Mesenchymal stem cell (in vitro differentiated cells and primary cell): Measurements from ENCODE around the gene PCIF1.

Source experiments
- DNase-seq: peaks from one replicate; pipeline ENCODE4 v3.0.0-alpha.2; 2013
- H2AFZ ChIP-seq: one replicate; pipeline ENCODE4 v1.6.1; 2013; ENCODE audit warnings: low read depth, mild to moderate bottlenecking, control low read depth, inconsistent platforms, low read length, moderate library complexity
- H2AK5ac ChIP-seq: 2 replicates; pipeline ENCODE4 v1.6.1; 2013; ENCODE audit warnings: low read length, moderate library complexity, mild to moderate bottlenecking, inconsistent platforms; ENCODE audit not compliant: severe bottlenecking
- H2BK120ac ChIP-seq: one replicate; pipeline ENCODE4 v1.6.1; 2013; ENCODE audit warnings: low read depth, mild to moderate bottlenecking, inconsistent platforms, low read length, moderate library complexity
- H2BK12ac ChIP-seq, 2 experiments: one replicate each; pipeline ENCODE4 v1.6.1; 2013; ENCODE audit warnings: inconsistent platforms in 2 of 2, low read length in 2 of 2, mild to moderate bottlenecking in 2 of 2, moderate library complexity in 2 of 2, control low read depth in 1 of 2
- H2BK15ac ChIP-seq: one replicate; pipeline ENCODE4 v1.6.1; 2013; ENCODE audit warnings: mild to moderate bottlenecking, low read depth, inconsistent platforms; ENCODE audit not compliant: poor library complexity, severe bottlenecking
- H2BK5ac ChIP-seq: 2 replicates; pipeline ENCODE4 v1.6.1; 2013; ENCODE audit warnings: low read depth, mild to moderate bottlenecking, low read length, control low read depth, inconsistent platforms; ENCODE audit not compliant: poor library complexity, severe bottlenecking
- H3K14ac ChIP-seq, 2 experiments: one replicate each; pipeline ENCODE4 v1.6.1; 2013; ENCODE audit warnings: inconsistent platforms in 2 of 2, low read length in 2 of 2, control low read depth in 1 of 2, mild to moderate bottlenecking in 1 of 2, moderate library complexity in 1 of 2
- H3K18ac ChIP-seq, 2 experiments: one replicate each; pipeline ENCODE4 v1.6.1; 2013; ENCODE audit warnings: inconsistent platforms in 2 of 2, low read length in 2 of 2, control low read depth in 1 of 2, low read depth in 1 of 2, mild to moderate bottlenecking in 1 of 2
- H3K23ac ChIP-seq, 2 experiments: one replicate each; pipeline ENCODE4 v1.6.1; 2013; ENCODE audit warnings: inconsistent platforms in 2 of 2, low read length in 2 of 2, mild to moderate bottlenecking in 2 of 2, moderate library complexity in 2 of 2, control low read depth in 1 of 2
- H3K27ac ChIP-seq: 2 replicates; pipeline ENCODE4 v1.5.1; 2013; ENCODE audit warnings: mild to moderate bottlenecking, moderate library complexity, low read length, control low read depth, inconsistent platforms; ENCODE audit not compliant: poor library complexity, severe bottlenecking
- H3K27me3 ChIP-seq, 2 experiments: 2 replicates each; pipeline versions ENCODE4 v1.6.1 to v1.7.0; 2013; ENCODE audit warnings: low read length in 2 of 2, mild to moderate bottlenecking in 2 of 2, moderate library complexity in 2 of 2, control low read depth in 1 of 2, inconsistent platforms in 1 of 2; ENCODE audit not compliant: control insufficient read depth in 1 of 2, insufficient read depth in 1 of 2
- H3K36me3 ChIP-seq, 2 experiments: 2 replicates each; pipeline versions ENCODE4 v1.6.1 to v1.7.0; 2013; ENCODE audit warnings: low read length in 2 of 2, control low read depth in 1 of 2, inconsistent platforms in 1 of 2, low read depth in 1 of 2, mild to moderate bottlenecking in 1 of 2; ENCODE audit not compliant: insufficient read depth in 2 of 2, control insufficient read depth in 1 of 2
- H3K4ac ChIP-seq, 2 experiments: one replicate each; pipeline ENCODE4 v1.6.1; 2013; ENCODE audit warnings: inconsistent platforms in 2 of 2, low read length in 2 of 2, mild to moderate bottlenecking in 2 of 2, moderate library complexity in 2 of 2, control low read depth in 1 of 2, low read depth in 1 of 2
- H3K4me1 ChIP-seq: 2 replicates; pipeline ENCODE4 v1.6.1; 2013; ENCODE audit warnings: low read depth, low read length, control low read depth; ENCODE audit not compliant: control insufficient read depth, insufficient read depth
- H3K4me2 ChIP-seq: 2 replicates; pipeline ENCODE4 v1.6.1; 2013; ENCODE audit warnings: low read length, mild to moderate bottlenecking, inconsistent platforms; ENCODE audit not compliant: poor library complexity, severe bottlenecking
- H3K4me3 ChIP-seq, 2 experiments: 2 replicates each; pipeline versions ENCODE4 v1.5.1 to v1.7.0; 2013; ENCODE audit warnings: low read length in 2 of 2, mild to moderate bottlenecking in 2 of 2, control low read depth in 1 of 2, low read depth in 1 of 2; ENCODE audit not compliant: insufficient read depth in 1 of 2
- H3K79me1 ChIP-seq: replicated peaks from 2 replicates; pipeline ENCODE4 v1.6.1; 2013; ENCODE audit warnings: mild to moderate bottlenecking, control low read depth, low read length, inconsistent platforms; ENCODE audit not compliant: poor library complexity, severe bottlenecking
- H3K9ac ChIP-seq: 2 replicates; pipeline ENCODE4 v1.7.0; 2013; ENCODE audit warnings: mild to moderate bottlenecking, low read length, moderate library complexity
- H3K9me3 ChIP-seq: 2 replicates; pipeline ENCODE4 v1.7.0; 2013; ENCODE audit warnings: mild to moderate bottlenecking, low read length; ENCODE audit not compliant: control insufficient read depth
- H4K8ac ChIP-seq: one replicate; pipeline ENCODE4 v1.6.1; 2013; ENCODE audit warnings: inconsistent platforms, mild to moderate bottlenecking, low read length, moderate library complexity
- H4K91ac ChIP-seq: one replicate; pipeline ENCODE4 v1.6.1; 2013; ENCODE audit warnings: mild to moderate bottlenecking, low read length, inconsistent platforms
- WGBS: methylation state at CpG from one replicate; pipeline ENCODE4 v1.1.7; 2013; ENCODE audit warnings: mixed read lengths; 5-methylcytosine and 5-hydroxymethylcytosine counted together

Gene PCIF1

GRCh38 chr20:45968801-45969711, 34.6 kb downstream of the PCIF1 start:
- no peaks in the 10 kb centered on the region for H3K27me3 ChIP-seq
- H2BK15ac ChIP-seq: no peak overlapping the region
- peak overlapping the region in 1 of 2 experiments; percentile 56 for H2BK12ac ChIP-seq
- WGBS: 71% methylated on average over 14 of the region's 14 CpGs
- H3K36me3 ChIP-seq: peaks cover 41 to 47% of the 10 kb centered on the region in 2 experiments
- H3K27ac ChIP-seq: peak overlapping the region; percentile 99
- peak overlapping the region; percentile 91 for H2BK5ac ChIP-seq
- H4K8ac ChIP-seq: no peak overlapping the region
- H3K4me2 ChIP-seq: peak overlapping the region; percentile 79
- no peak overlapping the region for H2AFZ ChIP-seq
- H2AK5ac ChIP-seq: peak overlapping the region; percentile 40
- peaks cover 31% of the 10 kb centered on the region for H3K4me1 ChIP-seq
- no peaks in the 10 kb centered on the region for H3K9me3 ChIP-seq
- H3K18ac ChIP-seq: no peak overlapping the region
- H2BK120ac ChIP-seq: no peak overlapping the region
- H3K14ac ChIP-seq: no peak overlapping the region
- DNase-seq: peak; percentile 75
- H4K91ac ChIP-seq: no peak overlapping the region
- peak overlapping the region; percentile 99 for H3K9ac ChIP-seq
- no peak overlapping the region for H3K23ac ChIP-seq
- peaks cover 17% of the 10 kb centered on the region for H3K79me1 ChIP-seq
- peak overlapping the region in 1 of 2 experiments; percentile 97 for H3K4me3 ChIP-seq
- H3K4ac ChIP-seq: no peak overlapping the region

- H2BK5ac ChIP-seq: peak overlapping the region; percentile 91
- peak overlapping the region; percentile 79 for H3K4me2 ChIP-seq
- H3K27me3 ChIP-seq: no peaks in the 10 kb centered on the region
- no peak overlapping the region for H3K14ac ChIP-seq
- H3K4me3 ChIP-seq: peak overlapping the region in 1 of 2 experiments; percentile 97
- DNase-seq: peak; percentile 74
- peaks cover 31% of the 10 kb centered on the region for H3K4me1 ChIP-seq
- H2AFZ ChIP-seq: no peak overlapping the region
- peak overlapping the region; percentile 21 for H2BK15ac ChIP-seq
- H3K9ac ChIP-seq: peak overlapping the region; percentile 99
- no peak overlapping the region for H3K4ac ChIP-seq
- no peak overlapping the region for H3K23ac ChIP-seq
- H3K27ac ChIP-seq: peak overlapping the region; percentile 99
- H2BK12ac ChIP-seq: peak overlapping the region; percentile 20 to 56
- peak overlapping the region; percentile 71 for H2AK5ac ChIP-seq
- H3K36me3 ChIP-seq: peaks cover 34 to 38% of the 10 kb centered on the region in 2 experiments
- H3K9me3 ChIP-seq: no peaks in the 10 kb centered on the region
- 61% methylated on average over 5 of the region's 6 CpGs for WGBS
- peak overlapping the region in 1 of 2 experiments; percentile 25 for H3K18ac ChIP-seq
- H4K91ac ChIP-seq: no peak overlapping the region
- H4K8ac ChIP-seq: peak overlapping the region; percentile 66
- peaks cover 14% of the 10 kb centered on the region for H3K79me1 ChIP-seq
- no peak overlapping the region for H2BK120ac ChIP-seq
These were observed 35.5 kb downstream of the PCIF1 start for GRCh38 chr20:45969712-45970634.

GRCh38 chr20:45970646-45971424, 36.4 kb downstream of the PCIF1 start:
- H3K36me3 ChIP-seq: peaks cover 26 to 29% of the 10 kb centered on the region in 2 experiments
- peak overlapping the region; percentile 50 for H2BK15ac ChIP-seq
- H4K8ac ChIP-seq: peak overlapping the region; percentile 90
- peak overlapping the region; percentile 87 to 97 for H3K4me3 ChIP-seq
- H3K9ac ChIP-seq: peak overlapping the region; percentile 99
- peak overlapping the region; percentile 93 for H4K91ac ChIP-seq
- peak overlapping the region; percentile 99 for H3K27ac ChIP-seq
- H2AFZ ChIP-seq: no peak overlapping the region
- H3K79me1 ChIP-seq: peaks cover 9% of the 10 kb centered on the region
- H2BK12ac ChIP-seq: peak overlapping the region; percentile 59 to 78
- H3K4me2 ChIP-seq: peak overlapping the region; percentile 79
- WGBS: 78% methylated on average over 33 of the region's 34 CpGs
- H3K18ac ChIP-seq: peak overlapping the region; percentile 93 to 95
- H3K4me1 ChIP-seq: peaks cover 31% of the 10 kb centered on the region
- H3K9me3 ChIP-seq: no peaks in the 10 kb centered on the region
- peak overlapping the region in 1 of 2 experiments; percentile 34 for H3K23ac ChIP-seq
- DNase-seq: peak; percentile 24
- H2BK120ac ChIP-seq: no peak overlapping the region
- peak overlapping the region; percentile 93 for H2AK5ac ChIP-seq
- no peaks in the 10 kb centered on the region for H3K27me3 ChIP-seq
- peak overlapping the region in 1 of 2 experiments; percentile 81 for H3K14ac ChIP-seq
- H3K4ac ChIP-seq: peak overlapping the region; percentile 73 to 95
- peak overlapping the region; percentile 48 for H2BK5ac ChIP-seq
